HG03108 (cell line): ENCODE measurements around the gene ZNF792.
"Not testable (repeated sequence)": the region's sequence is repeated elsewhere in the genome, so short reads cannot be mapped to it uniquely, and the experiment has no call there.

Experiments used
- ATAC-seq: cut with Tn5 transposase; IDR thresholded peaks from one replicate; pipeline ENCODE4 v1.9.1; 2021; ENCODE audit warnings: moderate library complexity; ENCODE audit not compliant: unreplicated experiment

Gene ZNF792

DNA sequence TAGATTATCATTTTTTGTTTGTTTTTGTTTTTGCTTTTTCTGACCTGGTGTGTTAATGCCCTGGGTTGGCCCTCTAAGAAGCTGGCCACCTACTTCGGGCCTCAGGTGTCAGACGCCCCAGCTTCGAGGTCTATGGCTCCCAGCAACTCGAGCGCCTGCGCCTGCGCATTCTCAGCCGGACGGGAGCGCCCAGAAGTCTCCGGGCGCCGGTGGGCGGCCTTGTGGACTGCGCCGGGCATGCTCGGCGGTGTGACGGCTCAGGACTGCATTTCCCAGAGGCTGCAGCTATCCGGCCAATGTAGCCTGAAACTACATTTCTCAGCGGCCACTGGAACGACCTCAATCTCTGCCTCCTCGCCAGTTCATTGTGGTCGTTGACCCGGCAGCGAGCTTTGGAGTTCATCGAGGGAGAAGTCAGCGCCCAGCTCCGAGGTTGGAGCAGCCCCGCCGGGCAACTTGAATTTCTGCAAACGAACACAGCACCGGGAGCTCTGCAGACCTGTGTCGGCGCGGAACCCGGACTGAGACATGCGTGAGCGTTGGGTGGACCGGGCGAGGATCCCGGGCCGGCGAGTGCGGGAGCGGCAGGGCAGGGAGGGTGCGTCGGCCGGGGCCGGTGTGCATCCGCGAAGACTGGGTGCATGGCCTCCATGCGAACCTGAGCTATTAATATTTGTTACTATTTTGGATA lies 37.2 kb downstream of the ZNF792 start, which contains the start of gene ZNF30:
TSS of gene ZNF30 (plus strand) at position 219 of the 691 bp plus-strand sequence. CDS start 3,045 bp downstream, outside the sequence.
- peak; percentile 98 for ATAC-seq

DNA sequence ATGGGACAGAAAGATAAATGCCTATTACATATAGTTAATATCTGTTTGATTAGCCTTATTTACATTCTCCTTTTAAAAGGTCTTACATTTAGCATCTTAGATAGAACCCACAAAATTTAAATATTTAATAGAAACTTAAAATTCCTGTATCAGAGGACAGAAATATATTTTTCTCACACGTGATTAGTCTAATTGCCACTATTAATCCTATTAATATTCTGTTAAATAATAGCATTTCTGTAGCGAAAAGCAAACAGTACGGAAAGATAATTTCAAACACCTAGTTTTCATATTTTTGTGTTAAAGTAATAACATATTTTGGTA lies 37.7 kb downstream of the ZNF792 start:
- no peak for ATAC-seq

DNA sequence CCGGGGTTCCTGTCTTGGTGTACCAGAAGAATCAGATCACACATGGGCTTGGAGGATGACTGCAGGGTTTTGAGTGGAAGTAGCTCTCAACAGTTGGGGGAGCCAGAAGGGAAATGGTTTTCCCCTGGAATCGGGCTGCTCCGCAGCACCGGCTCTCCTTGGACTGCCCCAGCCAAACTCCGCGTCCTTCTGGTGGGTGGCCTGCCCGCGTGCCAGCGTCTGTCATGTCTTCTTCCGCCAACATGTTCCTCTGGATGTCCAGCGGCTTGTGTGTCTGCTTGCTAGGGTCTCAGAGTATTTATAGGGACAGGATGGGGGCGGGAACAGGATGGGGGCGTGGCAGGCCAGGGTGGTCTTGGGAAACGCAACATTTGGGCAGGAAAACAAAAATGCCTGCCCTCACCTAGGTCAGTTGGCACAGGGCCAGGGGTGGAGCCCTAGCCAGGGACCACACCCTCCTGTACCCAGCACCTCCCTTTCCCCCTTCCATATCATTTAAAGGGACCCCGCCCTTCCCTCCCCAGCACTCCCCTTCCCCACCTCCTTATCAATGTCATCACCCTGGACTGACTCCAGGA lies 38.7 kb downstream of the ZNF792 start:
- no peak for ATAC-seq

DNA sequence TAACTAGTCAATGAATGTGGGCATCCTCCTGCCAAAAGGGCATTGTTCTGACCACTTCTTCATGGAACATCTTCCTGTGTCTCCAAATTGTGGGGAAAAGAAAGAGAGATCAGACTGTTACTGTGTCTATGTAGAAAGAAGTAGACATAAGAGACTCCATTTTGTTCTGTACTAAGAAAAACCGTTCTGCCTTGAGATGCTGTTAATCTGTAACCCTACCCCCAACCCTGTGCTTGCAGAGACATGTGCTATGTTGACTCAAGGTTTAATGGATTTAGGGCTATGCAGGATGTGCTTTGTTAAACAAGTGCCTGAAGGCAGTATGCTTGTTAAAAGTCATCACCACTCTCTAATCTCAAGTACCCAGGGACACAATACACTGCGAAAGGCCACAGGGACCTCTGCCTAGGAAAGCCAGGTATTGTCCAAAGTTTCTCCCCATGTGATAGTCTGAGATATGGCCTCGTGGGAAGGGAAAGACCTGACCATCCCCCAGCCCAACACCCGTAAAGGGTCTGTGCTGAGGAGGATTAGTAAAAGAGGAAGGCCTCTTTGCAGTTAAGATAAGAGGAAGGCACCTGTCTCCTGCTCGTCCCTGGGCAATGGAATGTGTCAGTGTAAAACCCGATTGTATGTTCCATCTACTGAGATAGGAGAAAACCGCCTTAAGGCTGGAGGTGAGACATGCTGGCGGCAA lies 43.8 kb downstream of the ZNF792 start:
- ATAC-seq = not testable (repeated sequence)

DNA sequence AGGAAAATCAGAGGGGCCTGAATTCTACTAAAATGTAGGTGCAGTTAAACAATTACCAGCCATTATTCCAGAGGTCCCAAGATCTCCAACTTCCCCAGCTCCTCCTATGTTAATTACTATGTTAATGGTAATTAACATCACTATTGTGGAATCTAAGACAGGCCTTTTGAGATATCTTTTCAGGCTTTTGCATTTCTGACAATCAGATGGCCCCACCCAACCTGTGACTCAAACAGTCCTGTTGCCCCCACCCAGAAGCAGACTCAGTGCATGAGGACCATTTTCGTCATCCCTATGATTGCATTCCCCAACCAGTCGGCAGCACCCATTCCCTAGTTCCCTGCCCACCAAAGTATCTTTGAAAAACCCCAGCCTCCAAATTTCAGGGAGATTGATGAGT lies 45.8 kb downstream of the ZNF792 start:
- no peak for ATAC-seq

DNA sequence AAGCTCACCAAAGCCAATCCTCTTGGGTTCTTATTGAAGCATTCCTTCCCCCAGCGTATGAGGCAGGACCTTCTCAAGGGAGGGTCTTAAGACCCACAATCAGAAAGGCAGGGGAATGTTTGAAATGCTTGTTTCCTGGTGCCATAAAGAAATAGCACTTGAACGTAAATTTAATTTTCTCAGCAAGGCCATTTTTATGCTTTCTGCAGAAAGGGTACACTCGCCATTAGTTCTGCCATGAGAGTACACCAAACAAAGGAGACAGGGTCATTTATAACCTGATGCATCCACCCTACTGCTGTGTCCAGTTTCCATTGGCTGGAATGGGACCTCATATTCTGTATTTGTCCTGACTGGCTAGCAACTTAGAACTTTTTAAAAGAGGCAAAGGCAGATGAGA lies 46.9 kb downstream of the ZNF792 start:
- ATAC-seq = not testable (repeated sequence)

DNA sequence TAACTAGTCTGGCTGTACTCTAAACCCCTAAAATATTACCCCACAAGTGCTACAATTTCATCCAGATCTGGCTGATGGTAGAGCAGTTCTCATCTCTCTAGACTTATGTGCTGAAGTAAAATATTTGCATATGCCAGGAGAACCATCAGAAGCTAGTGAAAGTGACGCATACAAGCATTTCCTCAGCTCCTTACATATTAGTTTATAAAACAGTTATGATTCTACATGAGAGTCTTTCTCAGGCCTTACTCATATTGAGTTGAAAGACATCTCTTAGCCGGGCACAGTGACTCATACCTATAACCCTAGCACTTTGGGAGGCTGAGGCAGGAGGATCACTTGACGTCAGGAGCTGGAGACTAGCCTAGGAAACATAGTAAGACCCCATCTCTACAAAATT lies 53.3 kb downstream of the ZNF792 start:
- no peak for ATAC-seq
